ENCODE data around the gene TPST2.
"Not testable (repeated sequence)": the region's sequence is repeated elsewhere in the genome, so short reads cannot be mapped to it uniquely, and the experiment has no call there.

Gene TPST2

DNA sequence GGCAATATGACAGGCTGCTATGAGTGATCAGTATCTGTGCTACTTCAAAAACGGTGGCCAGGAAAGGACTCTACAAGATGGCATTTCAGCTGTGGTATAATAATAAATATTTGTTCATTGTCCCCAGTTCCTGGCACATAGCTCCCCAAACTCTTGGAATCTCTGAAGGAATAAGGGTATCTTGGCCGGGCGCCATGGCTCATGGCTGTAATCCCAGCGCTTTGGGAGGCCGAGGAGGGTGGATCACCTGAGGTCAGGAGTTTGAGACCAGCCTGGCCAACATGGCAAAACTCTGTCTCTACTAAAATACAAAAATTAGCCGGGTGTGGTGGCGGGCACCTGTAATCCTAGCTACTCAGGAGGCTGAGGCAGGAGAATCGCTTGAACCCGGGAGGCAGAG lies 61.4 kb downstream of the TPST2 start:
- FAIRE-seq = not testable (repeated sequence)

DNA sequence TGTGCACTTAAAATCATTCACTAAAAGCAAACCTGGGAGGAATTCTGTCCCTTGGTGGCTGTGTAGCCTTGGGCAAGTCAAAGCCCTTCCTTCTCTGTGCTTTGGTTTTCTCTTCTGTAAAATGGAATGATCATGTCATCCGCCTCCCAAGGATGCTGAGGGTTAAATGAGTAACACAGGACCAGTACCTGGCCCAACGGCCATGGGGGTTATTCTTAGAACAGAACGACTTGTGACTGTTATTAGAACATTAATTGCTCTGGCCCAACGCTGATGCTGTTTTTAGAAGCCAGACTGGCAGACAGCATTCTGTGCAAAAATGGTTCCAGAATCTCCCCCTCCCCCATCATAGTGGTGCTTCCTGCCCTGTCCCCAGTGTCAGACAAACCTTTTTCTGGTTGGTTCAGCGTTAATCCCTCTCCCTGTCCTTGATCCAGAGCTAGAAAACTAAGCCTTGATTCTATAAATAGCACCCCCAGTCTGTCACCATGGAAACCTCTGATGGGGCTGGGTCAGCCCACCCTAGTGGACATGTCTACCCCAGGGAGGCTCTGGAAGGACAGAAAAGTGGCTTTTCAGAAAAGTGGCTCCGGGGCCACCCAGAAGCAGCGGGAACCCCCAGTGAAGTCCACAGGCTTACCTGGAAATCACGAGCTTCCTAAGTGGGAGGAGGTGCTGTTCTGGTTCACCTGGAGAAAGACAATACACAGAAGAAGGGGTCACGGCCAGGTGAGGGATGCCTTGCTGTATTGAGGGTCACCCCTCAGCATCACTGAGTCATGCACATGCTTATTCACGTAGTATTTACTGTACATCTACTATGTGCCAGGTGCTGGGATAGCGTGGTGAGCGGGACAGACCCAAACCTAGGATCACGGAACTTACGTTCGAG lies 62.1 kb downstream of the TPST2 start:
- no peak for FAIRE-seq

DNA sequence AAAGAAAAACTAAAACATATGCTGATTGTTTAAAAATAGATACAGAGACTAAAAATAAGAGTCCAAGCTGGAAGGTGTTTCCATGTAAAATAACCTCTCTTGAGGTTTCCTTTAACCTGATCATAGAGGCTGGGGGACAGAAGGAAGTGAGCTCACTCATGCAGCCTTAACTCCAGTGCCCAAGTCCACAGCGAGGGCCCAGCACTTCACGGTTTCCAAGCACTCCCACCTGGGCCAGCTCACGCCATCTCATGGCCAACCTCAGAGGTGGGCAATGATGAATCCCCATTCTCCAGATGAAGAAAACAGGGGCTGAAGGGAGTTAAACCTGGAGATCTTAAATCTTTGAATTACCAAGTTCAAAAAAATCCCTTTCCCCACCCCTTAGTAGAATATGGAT lies 62.8 kb downstream of the TPST2 start:
- FAIRE-seq = no peak

DNA sequence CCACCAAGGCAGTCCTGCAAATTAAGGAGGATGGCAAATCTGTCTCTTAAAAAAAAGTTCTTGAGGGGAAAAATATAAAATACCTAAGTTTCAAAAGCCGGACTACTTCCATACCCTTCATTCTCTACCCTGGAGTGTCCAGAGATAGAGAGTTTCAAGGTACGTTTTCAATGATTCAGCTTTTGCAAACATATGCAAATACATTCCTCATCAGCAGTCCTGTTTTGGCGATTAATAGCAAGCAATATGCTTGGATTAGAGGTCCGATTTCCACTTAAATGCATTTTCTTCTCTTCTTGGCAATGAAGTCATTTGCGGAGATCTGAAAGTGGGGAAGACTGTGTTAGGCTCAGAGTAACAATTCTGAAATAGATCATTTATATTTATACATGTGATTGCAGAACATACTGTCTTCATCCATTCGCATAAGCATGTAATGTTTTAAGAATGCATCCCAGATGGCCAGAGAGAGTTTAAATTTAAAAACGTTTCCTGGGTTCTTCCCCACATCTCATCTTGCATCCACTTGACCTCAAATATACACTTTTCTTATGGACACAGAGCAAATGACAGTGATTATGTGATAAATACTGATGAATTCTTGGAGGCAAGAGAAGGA lies 63.9 kb downstream of the TPST2 start:
- no peak for FAIRE-seq

DNA sequence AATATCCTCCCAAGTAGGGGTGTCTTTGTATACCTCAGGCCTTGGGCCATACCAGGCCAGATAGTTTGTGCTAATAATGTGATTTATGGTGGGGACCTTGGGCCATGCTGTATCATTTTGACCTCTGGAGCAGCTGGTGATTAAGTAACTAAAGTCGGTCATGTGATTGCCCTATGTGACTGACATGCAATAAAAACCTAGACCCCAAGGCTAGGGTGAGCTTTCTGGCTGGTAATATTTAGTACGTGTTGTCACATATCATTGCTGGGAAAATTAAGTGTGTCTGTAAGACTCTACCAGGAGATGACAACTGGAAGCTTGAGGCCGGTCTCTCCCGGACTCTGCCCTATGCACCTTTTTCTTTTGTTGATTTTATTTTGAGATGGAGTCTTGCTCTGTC lies 65.1 kb downstream of the TPST2 start:
- no peak for FAIRE-seq

DNA sequence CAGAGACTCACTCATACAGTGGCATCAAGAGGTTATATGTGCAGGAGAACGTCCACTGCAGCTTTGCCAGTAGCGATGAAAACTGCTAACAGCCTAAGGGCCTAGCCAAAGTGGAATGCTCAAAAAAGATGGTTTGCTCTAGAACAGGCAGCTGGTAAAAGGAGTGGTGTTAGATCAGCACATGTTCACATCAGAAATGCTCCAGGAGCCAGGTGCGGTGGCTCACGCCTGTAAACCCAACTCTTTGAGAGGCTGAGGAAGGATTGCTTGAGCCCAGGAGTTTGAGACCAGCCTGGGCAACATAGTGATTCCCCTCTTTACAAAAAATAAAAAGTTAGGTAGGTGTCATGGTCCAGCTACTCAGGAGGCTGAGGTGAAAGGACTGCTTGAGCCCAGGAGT lies 67.3 kb downstream of the TPST2 start:
- no peak for FAIRE-seq

DNA sequence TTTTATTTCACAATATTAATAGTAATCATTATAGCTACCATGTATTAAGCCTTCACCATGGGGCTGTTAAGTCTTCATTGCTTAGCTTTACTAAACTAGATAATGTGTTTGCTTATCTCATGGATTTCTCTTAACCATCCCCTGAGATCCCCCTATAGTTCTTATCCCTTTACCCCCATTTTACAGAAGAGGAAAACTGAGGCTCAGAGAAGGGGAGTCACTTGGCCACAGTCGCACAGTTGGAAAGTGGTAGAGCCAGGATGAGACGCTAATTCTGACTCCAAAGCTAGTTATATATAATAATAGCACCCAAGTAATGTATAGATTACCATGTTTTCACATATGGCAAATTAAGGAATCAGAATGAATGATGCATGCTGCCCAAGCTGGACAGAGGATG lies 67.9 kb downstream of the TPST2 start:
- FAIRE-seq = no peak

DNA sequence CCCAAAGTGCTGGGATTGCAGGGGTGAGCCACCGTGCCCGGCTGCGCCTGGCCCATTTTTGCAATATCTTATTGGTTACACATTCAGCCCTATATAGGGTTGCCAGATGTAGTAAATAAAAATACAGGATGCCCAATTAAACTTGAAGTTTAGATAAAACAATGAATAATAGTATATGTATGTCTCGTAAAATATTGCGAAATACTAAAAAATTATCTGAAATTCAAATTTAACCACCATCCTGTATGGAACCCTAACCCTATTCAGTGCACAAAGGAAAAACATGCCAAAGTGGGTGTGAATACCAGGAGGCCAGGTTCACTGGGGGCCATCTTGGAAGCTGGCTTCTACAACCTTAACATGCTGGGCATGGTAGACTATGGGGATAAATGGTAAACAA lies 72.5 kb downstream of the TPST2 start:
- no peak for FAIRE-seq

DNA sequence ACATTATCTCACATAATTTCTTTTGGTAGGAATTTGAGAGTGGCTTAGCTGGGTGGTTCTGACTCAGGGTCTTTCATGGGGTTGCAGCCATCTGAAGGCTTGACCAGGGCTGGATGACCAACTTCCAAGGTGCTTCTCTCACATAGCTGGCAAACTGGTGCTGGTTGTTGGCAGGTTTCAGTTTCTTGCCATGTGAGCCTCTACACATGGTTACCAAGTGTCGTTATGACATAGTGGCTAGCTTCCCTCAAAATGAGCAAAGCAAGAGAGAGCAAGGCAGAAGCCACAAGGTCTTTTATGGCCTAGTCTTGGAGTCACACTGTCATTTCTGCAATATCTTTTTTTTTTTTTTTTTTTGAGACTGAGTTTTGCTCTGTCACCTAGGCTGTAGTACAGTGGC lies 73.4 kb downstream of the TPST2 start:
- no peak for FAIRE-seq

DNA sequence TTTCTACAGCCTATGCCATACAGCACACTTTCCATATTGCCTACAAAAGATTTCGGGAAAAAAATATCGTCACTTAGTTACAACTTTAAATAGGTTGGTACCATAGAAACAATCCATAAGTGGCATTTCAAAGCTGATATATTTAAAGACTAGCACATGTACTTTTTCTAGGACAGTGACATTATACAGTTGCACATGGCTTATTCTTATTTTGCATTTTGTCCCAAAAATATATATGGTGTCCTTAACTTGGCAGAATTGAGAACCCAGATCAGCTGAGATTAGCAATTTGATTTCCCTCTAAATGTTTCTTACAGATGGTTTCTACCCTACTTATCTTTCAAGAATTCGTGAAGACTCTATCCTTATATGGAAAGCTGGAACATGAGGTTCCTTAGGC lies 74.0 kb downstream of the TPST2 start:
- FAIRE-seq = no peak

DNA sequence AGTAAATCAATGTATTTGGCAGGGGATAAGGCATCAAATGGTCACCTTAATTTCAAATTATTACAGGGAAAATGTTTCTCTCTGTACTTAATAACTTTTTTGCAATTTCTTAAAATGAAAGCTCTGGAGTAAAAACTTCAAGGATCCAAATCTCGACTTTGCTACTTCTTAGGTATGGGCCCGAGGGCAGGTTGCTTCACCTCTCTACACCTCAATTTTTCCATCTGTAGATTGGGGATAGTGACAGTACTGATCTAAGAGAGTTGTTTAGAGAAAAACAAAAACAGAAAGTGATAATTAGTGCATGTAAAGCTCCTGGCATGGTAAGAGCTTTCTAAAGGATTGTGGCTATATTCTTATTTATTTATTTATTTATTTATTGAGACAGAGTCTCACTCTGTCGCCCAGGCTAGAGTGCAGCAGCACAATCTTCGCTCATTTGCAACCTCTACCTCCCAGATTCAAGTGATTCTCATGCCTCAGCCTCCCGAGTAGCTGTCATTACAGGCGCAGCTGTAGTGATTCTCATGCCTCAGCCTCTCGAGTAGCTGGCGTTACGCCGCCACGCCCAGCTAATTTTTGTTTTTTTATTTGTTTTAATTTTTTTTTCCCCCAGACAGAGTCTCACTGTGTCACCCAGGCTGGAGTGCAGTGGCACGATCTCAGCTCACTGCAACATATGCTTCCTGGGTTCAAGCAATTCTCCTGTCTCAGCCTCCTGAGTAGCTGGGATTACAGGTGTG lies 75.3 kb downstream of the TPST2 start:
- FAIRE-seq = no peak

DNA sequence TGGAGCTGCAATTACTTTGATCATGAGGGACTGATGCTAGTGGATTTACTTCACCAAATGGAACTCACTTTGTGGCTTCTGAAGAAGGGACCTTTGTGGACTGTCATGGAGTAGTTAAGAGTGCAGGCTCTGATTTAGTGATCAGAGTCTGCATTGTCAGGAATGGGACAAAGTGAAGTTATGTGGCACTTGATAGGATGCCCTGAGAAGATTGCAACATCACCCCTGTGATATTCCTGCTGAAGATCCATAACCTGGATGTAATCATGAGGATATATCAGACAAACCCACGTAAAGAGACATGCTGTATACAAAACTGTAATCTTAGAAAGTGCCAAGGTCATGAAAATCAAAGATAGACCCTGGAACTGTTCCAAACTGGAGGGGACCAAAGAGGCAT lies 76.1 kb downstream of the TPST2 start:
- FAIRE-seq = no peak

DNA sequence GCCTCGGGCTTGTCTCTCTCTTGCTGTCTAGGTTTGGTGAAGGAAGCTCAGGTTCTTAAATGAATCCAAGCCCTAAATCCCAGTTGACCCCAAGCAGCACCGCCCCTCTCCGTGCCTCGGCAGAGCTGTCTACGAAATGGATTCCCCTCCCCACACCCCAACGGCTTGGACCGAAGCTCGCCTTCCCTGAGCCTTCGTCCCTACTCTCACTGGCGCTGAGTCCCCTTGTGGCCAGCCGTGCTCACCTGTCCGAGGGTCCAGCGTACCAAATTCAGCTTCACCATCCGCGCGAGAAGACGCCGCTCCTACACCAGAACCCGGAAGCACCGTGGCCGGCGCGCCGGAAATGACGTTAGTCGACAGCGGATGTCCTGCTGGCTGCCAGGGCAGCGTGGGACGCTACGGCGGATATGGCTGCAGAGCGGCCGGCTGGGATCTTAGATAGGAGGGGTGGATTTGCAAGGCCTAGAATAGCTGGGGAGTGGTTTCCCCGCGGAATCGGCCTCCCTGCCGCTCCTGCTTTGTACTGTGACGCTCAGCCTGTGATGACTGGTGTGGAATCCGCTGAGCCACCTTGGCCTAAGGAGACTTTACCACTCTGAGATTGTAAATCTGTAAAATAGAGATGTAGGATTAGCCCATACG lies 77.7 kb downstream of the TPST2 start, which contains the start of gene TFIP11:
Gene TFIP11 (minus strand): TSS at position 325 of the 645 bp plus-strand sequence. CDS start 2,201 bp downstream, outside the sequence.
- peak; percentile 62 for FAIRE-seq

DNA sequence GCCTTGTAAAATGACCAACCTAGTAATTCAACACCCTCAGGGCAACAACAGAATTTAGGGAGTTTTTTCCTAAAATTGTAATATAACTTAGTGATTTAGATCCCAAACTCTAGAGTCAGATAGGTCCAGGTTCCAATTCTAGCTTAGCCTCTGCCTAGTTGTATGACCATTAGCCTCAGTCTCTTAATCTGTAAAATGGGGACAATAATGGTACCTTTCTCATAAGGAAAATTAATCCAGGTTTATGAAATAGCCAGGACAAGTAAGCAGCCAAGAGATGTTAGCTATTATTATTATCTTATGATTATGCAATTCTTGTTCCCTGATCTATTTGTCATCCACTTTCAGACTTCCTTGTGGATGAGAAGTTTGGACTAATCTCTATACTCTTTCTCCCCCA lies 81.8 kb downstream of the TPST2 start:
- FAIRE-seq = no peak

DNA sequence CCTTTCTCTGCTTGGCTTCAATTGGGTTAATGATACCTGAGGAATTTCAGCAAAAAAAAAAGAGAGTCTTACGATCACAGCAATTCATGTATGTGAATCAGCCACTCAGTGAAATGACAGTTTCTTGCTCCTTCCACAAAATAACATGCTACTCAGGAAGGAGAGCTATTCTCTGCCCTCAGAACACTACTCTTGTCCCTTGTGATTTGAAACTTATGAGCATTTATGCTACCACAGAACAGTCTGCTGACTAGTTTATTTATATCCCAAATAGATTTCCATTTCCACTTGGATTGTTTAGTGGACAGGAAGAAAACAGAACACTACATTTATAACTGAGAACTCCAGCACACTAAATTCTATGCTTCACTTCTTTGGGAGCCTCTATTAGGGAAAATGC lies 86.2 kb downstream of the TPST2 start:
- FAIRE-seq = no peak

DNA sequence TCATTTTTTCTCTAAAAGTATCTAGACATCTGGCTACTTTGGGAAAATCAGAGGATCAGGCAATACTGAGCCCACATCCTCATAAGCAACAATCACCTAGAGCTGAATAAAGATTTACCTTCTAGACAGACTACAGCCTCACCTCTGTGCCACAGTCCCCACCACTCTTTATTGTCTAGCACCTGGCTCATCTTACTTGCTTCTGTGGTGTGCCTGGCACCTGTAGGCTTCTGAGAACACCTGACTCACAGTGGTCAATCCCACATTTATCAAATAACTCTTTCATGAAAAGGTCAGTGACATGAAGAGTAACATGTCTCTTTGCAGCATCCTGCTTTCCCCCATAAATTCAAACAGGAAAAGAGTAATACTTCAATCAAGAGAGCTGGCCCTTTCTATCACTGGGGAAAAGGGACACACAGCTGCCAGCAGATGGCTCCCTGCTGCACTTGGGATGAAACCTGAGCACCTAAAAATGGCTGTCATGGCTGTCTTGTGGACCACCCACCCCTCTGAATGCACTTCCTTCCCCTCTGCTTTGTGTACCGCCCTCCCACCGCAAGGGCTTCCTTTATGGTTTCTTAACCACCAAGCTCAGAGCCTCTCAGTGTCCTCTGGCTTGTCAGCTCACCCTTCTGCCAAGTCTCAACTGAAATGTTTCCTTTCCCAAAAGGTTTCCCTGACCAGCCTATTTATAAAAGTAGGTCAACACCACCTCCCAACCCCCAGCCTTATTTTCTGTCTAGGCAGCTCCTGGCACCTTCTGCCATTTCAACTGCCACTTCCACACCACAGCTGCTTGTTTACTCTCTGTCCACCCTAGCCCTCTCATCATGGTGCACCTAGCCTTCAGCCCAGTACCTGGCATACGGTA lies 87.0 kb downstream of the TPST2 start:
- FAIRE-seq = no peak

DNA sequence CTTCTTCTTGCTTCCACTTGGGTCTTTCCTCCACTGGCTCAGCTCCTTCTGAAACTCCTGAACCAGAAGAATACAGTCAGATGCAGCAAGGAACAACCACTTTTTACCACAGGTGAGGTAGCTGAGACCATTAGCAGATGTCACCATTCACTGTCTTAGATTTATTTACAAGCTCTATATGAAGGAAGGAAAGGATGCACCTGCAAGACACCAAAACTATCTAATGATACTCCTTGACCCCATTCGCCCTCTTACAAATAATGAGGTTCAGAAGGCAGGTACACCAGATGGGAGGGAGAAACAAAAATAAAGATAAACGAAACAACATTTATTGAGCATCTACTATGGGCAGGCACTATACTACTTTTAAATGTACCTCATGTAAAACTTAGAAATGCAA lies 87.9 kb downstream of the TPST2 start:
- no peak for FAIRE-seq

DNA sequence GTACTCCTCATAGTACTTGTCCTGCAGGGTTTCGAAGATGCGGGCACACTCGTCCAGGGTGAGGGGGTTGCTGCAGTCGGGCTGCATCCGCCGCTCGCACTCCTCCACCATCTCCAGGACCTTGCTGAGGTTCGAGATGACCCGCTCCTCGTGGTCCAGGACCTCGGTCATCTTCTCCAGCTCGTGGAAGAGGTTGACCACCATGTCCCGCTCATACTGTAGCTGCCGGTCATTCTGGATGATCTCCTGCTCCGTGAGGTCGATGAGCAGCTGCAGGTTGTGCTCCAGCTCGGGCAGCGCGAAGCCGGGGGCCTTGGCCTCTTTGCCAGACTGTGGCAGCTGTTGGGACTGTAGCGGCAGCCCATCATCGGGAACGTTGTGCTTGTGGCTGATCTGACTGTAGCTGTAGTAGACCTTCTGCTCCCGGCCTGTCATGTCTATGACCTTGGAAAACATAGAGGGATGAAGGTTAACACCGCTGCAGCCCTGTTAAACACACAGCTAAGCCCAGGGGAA lies 90.7 kb downstream of the TPST2 start:
- FAIRE-seq = no peak

DNA sequence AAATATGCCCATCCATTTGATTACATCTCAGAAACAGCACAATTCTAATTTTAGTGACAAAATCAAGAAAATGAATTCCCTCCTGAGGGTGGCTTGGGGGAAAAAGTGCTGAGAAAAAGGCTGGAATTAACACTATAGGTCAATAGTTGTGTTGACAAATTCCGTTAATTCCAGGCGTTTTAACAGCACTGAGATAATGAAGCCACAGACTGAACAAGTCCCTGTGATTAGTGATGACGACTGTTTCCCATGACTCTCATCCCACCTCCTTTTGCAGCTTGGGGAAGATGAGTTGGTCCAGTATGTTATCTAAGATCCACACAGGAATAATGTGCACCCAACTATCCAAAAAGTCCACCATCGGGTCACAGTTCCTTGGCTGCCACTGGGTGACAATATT lies 93.5 kb downstream of the TPST2 start:
- FAIRE-seq = no peak

DNA sequence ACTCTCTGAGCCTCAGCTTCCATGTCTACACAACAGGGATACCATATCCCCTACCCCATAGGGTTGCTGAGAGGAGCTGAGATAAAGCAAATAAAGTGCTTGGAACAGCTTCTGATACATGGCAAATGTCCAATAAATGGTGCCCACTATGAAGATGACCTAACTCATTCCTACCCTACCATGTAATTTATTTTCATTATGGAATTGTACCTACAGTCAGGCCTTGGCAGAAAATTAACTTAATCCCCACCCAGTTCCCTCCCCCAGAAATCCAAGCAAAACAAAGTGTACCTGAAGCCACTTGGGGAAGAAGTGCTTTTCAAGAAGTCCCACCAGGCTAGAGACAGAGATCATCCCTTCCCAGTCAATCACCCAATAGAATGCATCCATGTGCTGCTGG lies 95.4 kb downstream of the TPST2 start:
- FAIRE-seq = no peak

DNA sequence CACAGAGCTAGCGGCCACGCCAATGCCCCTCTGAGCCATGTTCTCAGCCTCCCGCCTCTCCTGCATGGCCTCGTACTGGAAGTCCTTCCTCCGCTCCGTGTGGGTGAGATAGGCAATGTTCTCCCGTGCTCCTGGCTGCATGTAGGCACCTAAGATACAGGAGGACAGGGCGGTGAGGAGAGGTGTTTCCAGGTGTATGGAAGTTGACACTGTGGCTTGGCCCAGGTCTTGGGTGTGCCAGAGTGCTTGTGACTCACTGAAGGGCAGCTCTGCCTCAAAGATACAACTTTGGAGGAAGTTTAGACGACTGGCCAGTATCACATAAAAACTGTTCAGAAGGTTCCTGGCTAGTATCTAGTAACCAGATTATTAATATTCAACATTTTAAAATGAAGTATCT lies 97.7 kb downstream of the TPST2 start:
- FAIRE-seq = no peak

DNA sequence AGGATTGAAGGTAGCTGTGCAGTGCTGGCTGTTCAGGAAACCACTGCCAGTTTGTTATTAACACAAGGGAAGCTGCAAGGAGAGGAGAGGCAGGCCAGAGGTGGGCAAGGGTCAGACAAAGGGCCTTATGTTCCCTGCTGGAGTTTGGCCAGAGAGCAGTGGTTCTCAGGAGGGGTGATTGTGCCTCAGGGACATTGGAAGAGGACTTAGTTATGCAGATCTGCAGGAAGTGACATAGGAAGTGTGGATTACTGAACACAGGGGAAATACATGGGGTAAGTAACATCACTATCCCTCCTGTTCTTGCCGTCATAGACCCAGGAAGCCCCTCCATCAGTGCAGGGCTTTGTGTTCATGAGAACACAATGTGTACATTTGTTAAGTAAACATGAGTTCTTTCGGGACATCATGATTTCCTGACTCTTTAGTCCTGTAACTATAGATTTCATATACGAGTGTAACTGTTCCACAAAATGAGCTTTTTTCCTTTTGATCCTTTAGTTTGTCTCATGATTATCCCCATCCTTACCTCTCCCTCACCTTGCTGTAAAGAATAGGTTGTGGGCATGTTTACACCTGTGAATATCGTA lies 100.4 kb downstream of the TPST2 start:
- FAIRE-seq = no peak

All from G401.6 (cell line).